Measurements from ENCODE around the gene COL23A1.

COL23A1 gene

DNA sequence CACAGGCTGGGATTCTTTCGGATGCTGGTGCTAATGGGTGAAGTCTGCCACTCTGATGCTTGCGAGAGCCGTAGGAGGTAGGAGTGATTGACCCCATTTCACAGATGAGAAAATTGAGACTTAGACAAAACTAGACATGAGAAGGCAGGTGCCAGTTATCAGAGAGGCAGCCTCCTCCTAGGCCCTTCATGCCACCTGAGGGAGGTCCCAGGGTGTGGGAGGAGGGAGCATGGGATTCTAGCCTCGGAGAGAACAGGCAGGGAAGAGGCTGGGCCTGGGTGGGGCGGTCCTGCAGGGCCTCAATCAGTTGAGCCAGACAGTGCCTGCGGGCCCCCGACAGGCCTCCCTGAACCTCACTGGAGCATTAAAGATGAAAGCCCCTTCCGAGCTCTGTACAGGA lies 112.4 kb downstream of the COL23A1 start:
- TF ChIP-seq, protein P1, sequence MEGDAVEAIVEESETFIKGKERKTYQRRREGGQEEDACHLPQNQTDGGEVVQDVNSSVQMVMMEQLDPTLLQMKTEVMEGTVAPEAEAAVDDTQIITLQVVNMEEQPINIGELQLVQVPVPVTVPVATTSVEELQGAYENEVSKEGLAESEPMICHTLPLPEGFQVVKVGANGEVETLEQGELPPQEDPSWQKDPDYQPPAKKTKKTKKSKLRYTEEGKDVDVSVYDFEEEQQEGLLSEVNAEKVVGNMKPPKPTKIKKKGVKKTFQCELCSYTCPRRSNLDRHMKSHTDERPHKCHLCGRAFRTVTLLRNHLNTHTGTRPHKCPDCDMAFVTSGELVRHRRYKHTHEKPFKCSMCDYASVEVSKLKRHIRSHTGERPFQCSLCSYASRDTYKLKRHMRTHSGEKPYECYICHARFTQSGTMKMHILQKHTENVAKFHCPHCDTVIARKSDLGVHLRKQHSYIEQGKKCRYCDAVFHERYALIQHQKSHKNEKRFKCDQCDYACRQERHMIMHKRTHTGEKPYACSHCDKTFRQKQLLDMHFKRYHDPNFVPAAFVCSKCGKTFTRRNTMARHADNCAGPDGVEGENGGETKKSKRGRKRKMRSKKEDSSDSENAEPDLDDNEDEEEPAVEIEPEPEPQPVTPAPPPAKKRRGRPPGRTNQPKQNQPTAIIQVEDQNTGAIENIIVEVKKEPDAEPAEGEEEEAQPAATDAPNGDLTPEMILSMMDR (conservative IDR thresholded peaks at IDR 0.05; ENCODE audit: low read depth, low read length), result no peak
- H3K4me3 ChIP-seq (ENCODE audit: low read depth, low read length), result no peak overlapping the region
- no peak for DNase-seq (ENCODE audit: low read depth)

DNA sequence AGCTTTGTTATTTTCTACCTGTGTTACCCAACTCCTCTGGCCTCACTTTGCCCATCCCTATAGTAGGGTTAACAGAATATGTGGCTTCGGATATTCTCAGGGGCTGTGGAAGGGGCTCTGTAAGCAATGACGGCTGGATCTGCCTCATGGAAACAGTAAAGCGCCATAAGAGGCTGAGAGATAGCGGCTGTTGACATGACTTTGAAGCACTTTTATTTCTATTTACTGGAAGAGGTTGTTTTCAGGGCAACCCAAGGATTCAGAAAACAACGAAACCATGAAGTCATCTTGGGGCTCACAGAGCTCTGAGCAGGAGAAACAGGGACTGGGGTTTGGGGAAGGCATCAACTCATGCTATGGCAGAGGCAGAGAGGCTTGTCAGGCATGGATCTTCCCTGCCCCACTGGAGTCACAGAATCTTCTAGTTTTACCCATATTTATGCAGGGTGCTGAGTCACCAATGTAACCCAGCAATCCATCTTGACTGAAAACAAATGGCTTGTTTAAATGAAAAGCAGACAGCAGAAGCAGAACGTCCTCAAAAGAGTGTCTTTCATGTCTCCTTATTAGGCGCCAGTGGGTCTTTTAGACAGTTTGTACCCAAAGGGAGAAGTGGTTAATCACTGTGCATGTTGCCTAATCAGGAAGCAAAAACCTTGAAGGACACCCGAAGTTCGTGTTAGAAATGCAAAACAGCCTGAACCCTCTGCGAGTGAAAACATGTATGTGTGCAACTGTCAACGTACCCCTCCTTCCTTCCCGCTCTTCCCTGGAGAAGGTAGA lies 113.0 kb downstream of the COL23A1 start:
- no peak for DNase-seq (ENCODE audit: low read depth)
- TF ChIP-seq, protein P1 (conservative IDR thresholded peaks at IDR 0.05; ENCODE audit: low read depth, low read length), result no peak
- H3K4me3 ChIP-seq (ENCODE audit: low read depth, low read length), result no peak overlapping the region

DNA sequence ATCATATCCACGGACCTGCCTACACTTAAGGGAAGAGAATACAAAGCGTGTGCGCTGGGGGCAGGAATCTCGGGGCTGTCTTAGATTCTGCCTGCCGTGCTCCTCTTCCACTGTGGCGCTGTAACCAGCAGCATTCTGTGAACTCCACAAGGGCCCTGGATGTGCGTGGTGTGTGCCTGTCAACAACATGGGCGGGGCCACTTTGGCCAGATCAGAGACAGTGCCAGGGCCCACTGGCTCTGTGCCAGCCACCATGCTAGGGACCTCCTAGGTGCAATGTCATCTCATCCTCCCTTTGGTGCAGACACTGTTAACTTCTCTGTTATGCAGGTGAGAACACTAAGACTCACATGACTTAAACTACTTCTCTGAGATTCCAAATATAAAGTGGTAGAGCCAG lies 113.7 kb downstream of the COL23A1 start:
- TF ChIP-seq, protein P1 (conservative IDR thresholded peaks at IDR 0.05; ENCODE audit: low read depth, low read length), result no peak
- no peak overlapping the region for H3K4me3 ChIP-seq (ENCODE audit: low read depth, low read length)
- DNase-seq (ENCODE audit: low read depth), result no peak

DNA sequence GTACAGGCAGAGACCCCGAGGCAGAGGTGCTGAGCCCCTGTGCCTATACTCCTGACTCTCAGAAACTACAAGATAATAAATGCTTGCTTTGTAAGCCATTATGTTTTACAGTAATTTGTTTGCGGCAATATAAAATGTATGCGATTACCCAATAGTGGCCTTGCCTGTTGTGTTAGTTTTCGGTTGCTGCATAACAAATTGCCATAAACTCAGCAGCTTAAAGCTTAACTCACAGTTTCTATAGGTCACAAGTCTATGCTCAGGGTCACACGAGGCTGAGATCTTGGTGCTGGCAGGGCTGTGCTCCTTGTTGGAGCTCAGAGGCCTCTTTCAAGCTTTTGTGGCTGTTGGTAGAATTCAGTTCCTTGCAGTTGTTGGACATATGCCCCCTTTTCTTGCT lies 114.8 kb downstream of the COL23A1 start:
- DNase-seq (ENCODE audit: low read depth), result no peak

DNA sequence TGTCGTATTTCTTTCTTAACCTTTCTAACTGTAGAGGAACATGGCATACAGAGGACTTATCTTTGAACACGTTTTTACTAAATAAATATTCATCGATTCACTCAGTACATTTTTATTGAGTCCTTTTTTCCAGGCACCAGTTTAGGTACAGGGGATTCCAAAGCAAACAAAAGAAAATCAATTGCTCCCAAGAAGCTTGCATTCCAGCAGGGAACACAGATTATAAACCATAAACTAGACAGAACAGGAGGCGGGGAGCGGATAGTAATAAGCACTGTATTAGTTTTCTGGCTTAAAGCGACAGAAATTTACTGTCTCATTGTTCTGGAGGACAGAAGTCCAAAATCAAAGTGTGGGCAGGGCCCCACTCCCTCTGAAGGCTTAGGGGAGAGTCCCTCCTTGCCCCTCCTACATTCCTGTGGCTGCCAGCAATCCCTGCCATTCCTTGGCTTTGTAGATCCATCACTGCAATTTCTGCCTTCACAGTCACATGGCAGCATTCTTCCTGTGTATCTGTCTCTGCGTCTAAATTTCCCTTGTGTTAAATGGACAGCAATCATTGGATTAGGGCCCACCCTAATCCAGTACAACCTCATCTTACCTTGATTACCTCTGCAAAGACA lies 115.5 kb downstream of the COL23A1 start:
- H3K4me3 ChIP-seq (ENCODE audit: low read depth, low read length), result no peak overlapping the region
- peak; percentile 19 for DNase-seq (ENCODE audit: low read depth)
- TF ChIP-seq, protein P1 (conservative IDR thresholded peaks at IDR 0.05; ENCODE audit: low read depth, low read length), result no peak

More for the DNA sequence above, 114.8 kb downstream of the COL23A1 start:
- TF ChIP-seq, protein P1 (conservative IDR thresholded peaks at IDR 0.05; ENCODE audit: low read depth, low read length), result no peak
- H3K4me3 ChIP-seq (ENCODE audit: low read depth, low read length), result no peak overlapping the region

DNA sequence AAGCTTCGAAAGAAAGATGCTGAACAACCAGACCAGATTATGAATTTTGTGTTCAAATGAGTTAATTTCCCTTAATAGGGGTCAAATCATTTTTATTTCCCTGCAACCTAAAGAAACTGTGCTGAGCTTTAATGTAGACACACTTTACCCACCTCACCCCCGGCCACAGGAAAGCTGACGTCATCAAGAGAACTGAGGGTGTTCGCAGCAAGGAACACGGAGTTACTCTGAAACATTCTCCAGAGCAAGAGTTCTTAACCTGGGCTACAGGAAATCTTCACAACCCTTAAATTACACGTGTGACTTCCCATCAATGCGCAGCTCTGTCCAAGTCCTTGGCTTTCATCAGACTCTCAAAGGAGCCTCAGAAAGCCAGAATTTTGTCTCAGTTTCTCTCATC lies 116.3 kb downstream of the COL23A1 start:
- TF ChIP-seq, protein P1 (conservative IDR thresholded peaks at IDR 0.05; ENCODE audit: low read depth, low read length), result no peak
- DNase-seq (ENCODE audit: low read depth), result no peak
- no peak overlapping the region for H3K4me3 ChIP-seq (ENCODE audit: low read depth, low read length)
